Vagina (tissue), 2 donors: ENCODE results near the gene PECR. TPM values are rescaled to one million over a fixed set of nuclear protein-coding genes. Genes with fewer than 3 reads are reported as not detected.

ENCODE experiments used
- DNase-seq, 2 donors: peaks; one replicate each; pipeline ENCODE4 v3.0.0-alpha.2; 2017; ENCODE audit errors: extremely low spot score in 2 of 2
- H3K27ac ChIP-seq: fragments of 200-600 bp; sonication (generic); one replicate; pipeline ENCODE4 v1.5.1; 2019
- H3K27me3 ChIP-seq: fragments of 200-600 bp; sonication (generic); one replicate; pipeline ENCODE4 v1.5.1; 2019
- H3K36me3 ChIP-seq, 2 donors: fragments of 200-600 bp; sonication (generic); one replicate each; pipeline ENCODE4 v1.5.1; 2017 to 2019
- H3K4me1 ChIP-seq: fragments of 200-600 bp; sonication (generic); one replicate; pipeline ENCODE4 v1.5.1; 2019
- H3K4me3 ChIP-seq, 2 donors: fragments of 200-600 bp; sonication (generic); 1 replicate in 1 of 2; 2 replicates in 1 of 2; pipeline ENCODE4 v1.5.1; 2016 to 2019
- H3K9me3 ChIP-seq: fragments of 200-600 bp; sonication (generic); one replicate; pipeline ENCODE4 v1.5.1; 2019
- POLR2A ChIP-seq, 2 donors: fragments of 450-650 bp; IDR thresholded peaks; one replicate each; pipeline ENCODE4 v1.6.1; 2017; ENCODE audit warnings: antibody characterized with exemption in 2 of 2, mild to moderate bottlenecking in 2 of 2, moderate library complexity in 2 of 2
- POLR2AphosphoS5 ChIP-seq, 2 donors: sonication (generic); formaldehyde crosslinking; IDR thresholded peaks; one replicate each; pipeline ENCODE4 v1.9.0; 2017; ENCODE audit warnings: antibody characterized with exemption in 2 of 2, mild to moderate bottlenecking in 2 of 2, low read depth in 1 of 2; ENCODE audit not compliant: insufficient read depth in 1 of 2
- intact Hi-C: fragments of 100-400 bp; cut with DNase I; formaldehyde crosslinking; loops from one replicate; pipeline ENCODE4 v1.15.1; 2023
- total RNA-seq: library from RNA; depleted of rRNA; stranded (reverse); fragments of >200 nt; gene quantifications from one replicate; pipeline ENCODE4 v1.2.3, GENCODE V29; 2016
- TF ChIP-seq, protein P1 (sequence below), 3 experiments: fragments of 450-650 bp in 2 of 3; fragments of 200-600 bp in 1 of 3; sonication (generic) in 1 of 3; IDR thresholded peaks; one replicate each; pipeline ENCODE4 v1.5.1; 2017 to 2019; ENCODE audit warnings: antibody characterized with exemption in 3 of 3, mild to moderate bottlenecking in 2 of 3, moderate library complexity in 2 of 3

Gene PECR
- total RNA-seq, 1 donor from 2014 or later, result 13.0 TPM

DNA sequence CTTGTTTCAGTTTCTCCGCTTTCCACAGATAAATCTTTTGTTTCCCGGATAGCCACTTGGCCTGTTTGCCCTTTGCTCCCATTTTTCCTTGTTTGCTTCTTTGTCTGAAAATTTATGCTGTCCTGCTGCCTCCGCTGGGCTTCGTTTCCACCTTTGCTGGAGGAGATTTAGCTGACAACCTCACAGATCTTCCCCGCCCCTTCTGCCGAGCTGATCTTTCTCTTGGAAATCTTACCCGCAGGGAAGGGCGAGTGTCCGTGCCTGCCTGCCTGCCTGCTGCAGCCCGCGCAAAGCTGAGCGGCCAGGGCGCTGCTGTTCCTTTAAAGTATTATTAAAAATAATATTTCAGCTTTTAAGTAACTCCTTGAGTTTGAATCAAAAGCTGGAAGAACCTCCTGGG, 26.2 kb upstream of the PECR start:
- H3K4me1 ChIP-seq, result peaks cover 35% of the 10 kb centered on the region
- no peaks in the 10 kb centered on the region for H3K27me3 ChIP-seq
- no peak overlapping the region for H3K27ac ChIP-seq
- TF ChIP-seq, protein P1, sequence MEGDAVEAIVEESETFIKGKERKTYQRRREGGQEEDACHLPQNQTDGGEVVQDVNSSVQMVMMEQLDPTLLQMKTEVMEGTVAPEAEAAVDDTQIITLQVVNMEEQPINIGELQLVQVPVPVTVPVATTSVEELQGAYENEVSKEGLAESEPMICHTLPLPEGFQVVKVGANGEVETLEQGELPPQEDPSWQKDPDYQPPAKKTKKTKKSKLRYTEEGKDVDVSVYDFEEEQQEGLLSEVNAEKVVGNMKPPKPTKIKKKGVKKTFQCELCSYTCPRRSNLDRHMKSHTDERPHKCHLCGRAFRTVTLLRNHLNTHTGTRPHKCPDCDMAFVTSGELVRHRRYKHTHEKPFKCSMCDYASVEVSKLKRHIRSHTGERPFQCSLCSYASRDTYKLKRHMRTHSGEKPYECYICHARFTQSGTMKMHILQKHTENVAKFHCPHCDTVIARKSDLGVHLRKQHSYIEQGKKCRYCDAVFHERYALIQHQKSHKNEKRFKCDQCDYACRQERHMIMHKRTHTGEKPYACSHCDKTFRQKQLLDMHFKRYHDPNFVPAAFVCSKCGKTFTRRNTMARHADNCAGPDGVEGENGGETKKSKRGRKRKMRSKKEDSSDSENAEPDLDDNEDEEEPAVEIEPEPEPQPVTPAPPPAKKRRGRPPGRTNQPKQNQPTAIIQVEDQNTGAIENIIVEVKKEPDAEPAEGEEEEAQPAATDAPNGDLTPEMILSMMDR (IDR thresholded peaks at IDR 0.05), result no peak
- TF ChIP-seq POLR2AphosphoS5 (IDR thresholded peaks at IDR 0.05; ENCODE audit: insufficient read depth in 1 of 2, low read depth in 1 of 2) (no peak), POLR2A (IDR thresholded peaks at IDR 0.05) (no peak)
- peaks cover 0 to 7% of the 10 kb centered on the region in 2 donors for H3K36me3 ChIP-seq
- intact Hi-C loops, result no loop called here
- H3K4me3 ChIP-seq, result peak overlapping the region in 1 of 2 donors; percentile 13
- H3K9me3 ChIP-seq, result no peaks in the 10 kb centered on the region
- no peak for DNase-seq

DNA sequence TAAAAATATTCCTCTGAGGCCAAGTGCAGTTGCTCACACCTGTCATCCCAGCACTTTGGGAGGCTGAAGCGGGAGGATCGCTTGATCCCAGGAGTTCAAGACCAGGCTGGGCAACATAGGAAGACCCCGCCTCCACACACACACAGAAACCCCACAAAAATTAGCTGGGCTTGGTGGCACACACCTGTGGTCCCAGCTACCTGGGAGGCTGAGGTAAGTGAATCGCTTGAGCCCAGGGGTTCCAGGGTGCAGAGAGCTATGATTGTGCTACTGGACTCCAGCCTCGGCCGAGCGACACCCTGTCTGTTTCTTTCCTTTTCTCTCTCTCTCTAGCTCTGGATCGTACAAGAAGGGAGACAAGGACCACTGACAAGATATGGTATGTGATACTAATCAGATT, 25.7 kb upstream of the PECR start:
- TF ChIP-seq, protein P1 (IDR thresholded peaks at IDR 0.05), result no peak
- TF ChIP-seq POLR2A (IDR thresholded peaks at IDR 0.05) (no peak), POLR2AphosphoS5 (IDR thresholded peaks at IDR 0.05; ENCODE audit: insufficient read depth in 1 of 2, low read depth in 1 of 2) (no peak)
- H3K36me3 ChIP-seq, result peaks cover 0 to 2% of the 10 kb centered on the region in 2 donors
- no peak for DNase-seq
- peak overlapping the region in 1 of 2 donors; percentile 13 for H3K4me3 ChIP-seq
- intact Hi-C loops, result no loop called here
- peaks cover 30% of the 10 kb centered on the region for H3K4me1 ChIP-seq
- H3K9me3 ChIP-seq, result no peaks in the 10 kb centered on the region
- no peaks in the 10 kb centered on the region for H3K27me3 ChIP-seq
- no peak overlapping the region for H3K27ac ChIP-seq

DNA sequence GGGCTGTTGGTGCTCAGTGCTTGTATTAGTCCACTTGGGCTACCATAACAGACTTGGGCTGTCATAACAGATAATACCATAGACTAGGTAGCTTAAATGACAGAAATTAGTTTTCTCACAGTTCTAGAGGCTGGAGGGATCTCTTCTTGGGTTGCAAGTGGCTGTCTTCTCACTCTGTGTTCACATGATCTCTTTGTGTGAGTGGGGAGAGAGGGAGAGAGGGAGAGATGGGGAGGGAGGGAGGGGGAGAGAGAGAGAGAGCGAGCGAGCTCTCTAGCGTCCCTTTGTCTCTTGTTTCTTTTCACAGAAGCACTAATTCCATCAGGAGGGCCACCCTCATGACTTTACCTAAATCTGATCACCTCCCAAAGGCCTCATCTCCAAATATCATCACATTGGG, 23.1 kb upstream of the PECR start:
- Histone ChIP-seq H3K4me3 (no peak overlapping the region), H3K4me1 (peaks cover 5% of the 10 kb centered on the region), H3K27me3 (no peaks in the 10 kb centered on the region), H3K27ac (no peak overlapping the region), H3K36me3 (no peaks in the 10 kb centered on the region), H3K9me3 (no peaks in the 10 kb centered on the region)
- no peak for DNase-seq
- TF ChIP-seq POLR2AphosphoS5 (IDR thresholded peaks at IDR 0.05; ENCODE audit: insufficient read depth in 1 of 2, low read depth in 1 of 2) (no peak), POLR2A (IDR thresholded peaks at IDR 0.05) (no peak)
- TF ChIP-seq, protein P1 (IDR thresholded peaks at IDR 0.05), result no peak
- intact Hi-C loops, result no loop called here

DNA sequence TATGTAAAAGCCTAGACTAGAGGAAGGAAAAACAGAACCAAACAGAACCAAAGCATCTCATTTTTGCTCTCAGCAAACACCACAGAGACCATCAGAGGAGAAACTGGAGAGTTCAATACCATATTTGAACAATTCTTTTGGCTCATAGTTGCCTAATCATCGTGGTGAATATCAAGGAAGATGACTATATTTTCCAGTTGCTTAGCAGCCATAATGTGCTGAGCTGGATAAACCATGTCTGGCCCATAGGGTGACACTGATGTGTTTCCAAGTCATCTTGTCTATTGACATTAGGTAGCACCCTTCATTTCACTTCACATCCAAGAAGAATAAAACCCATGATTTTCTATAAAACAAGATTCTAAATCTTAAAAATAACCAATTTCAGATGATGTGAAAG, 21.6 kb upstream of the PECR start:
- Histone ChIP-seq H3K36me3 (no peaks in the 10 kb centered on the region), H3K27ac (no peak overlapping the region), H3K4me1 (peaks cover under 1% of the 10 kb centered on the region), H3K27me3 (no peaks in the 10 kb centered on the region), H3K9me3 (no peaks in the 10 kb centered on the region), H3K4me3 (no peak overlapping the region)
- intact Hi-C loops, result no loop called here
- TF ChIP-seq POLR2A (IDR thresholded peaks at IDR 0.05) (no peak), POLR2AphosphoS5 (IDR thresholded peaks at IDR 0.05; ENCODE audit: insufficient read depth in 1 of 2, low read depth in 1 of 2) (no peak)
- TF ChIP-seq, protein P1 (IDR thresholded peaks at IDR 0.05), result no peak
- no peak for DNase-seq

DNA sequence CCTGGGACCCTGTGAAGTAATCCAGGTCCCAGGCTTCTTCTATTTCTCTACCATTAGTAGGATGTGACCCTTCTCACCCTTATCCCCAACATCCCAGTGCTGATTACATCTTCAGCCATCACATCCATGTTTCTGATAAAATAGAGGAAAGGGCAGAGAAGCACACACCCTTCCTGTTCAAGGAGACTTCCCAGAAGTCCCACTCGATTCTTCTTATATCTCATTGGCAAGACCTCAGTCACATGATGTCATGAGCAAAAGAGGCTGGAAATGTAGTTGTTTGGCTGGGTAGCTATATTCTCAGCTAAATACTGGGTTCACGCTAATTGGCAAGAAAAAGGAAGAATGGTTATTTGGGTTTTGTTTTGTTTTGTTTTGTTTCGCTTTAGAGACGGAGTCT, 19.5 kb upstream of the PECR start:
- DNase-seq, result no peak
- H3K27me3 ChIP-seq, result no peaks in the 10 kb centered on the region
- no peak overlapping the region for H3K27ac ChIP-seq
- H3K4me3 ChIP-seq, result no peak overlapping the region
- H3K4me1 ChIP-seq, result no peaks in the 10 kb centered on the region
- intact Hi-C loops, result no loop called here
- no peak for TF ChIP-seq POLR2A (IDR thresholded peaks at IDR 0.05)
- TF ChIP-seq POLR2AphosphoS5 (IDR thresholded peaks at IDR 0.05; ENCODE audit: insufficient read depth in 1 of 2, low read depth in 1 of 2), result no peak
- TF ChIP-seq, protein P1 (IDR thresholded peaks at IDR 0.05), result no peak
- H3K9me3 ChIP-seq, result no peaks in the 10 kb centered on the region
- no peaks in the 10 kb centered on the region for H3K36me3 ChIP-seq
